HepG2 (cell line): ENCODE results near the gene MFRP. TPM values are rescaled to one million over a fixed set of nuclear protein-coding genes. Genes with fewer than 3 reads are reported as not detected.
A peak's percentile ranks its signal among the peaks of the same experiment; 100 is the strongest.

Source experiments
- ARNTL ChIP-seq: sonication (generic); formaldehyde crosslinking; IDR thresholded peaks from 2 replicates; pipeline ENCODE4 v1.4.0; 2020; ENCODE audit warnings: mild to moderate bottlenecking, missing genetic modification reagents
- CCDC6 ChIP-seq: sonication (generic); formaldehyde crosslinking; IDR thresholded peaks from 2 replicates; pipeline ENCODE4 v1.8.1; 2022; ENCODE audit warnings: mild to moderate bottlenecking, missing genetic modification reagents, moderate library complexity
- CREM ChIP-seq, 2 experiments: sonication (generic) in 1 of 2; formaldehyde crosslinking in 1 of 2; IDR thresholded peaks; 2 replicates each; pipeline versions ENCODE4 v1.4.0 to v1.6.1; 2016 to 2020; ENCODE audit warnings: antibody characterized with exemption in 1 of 2, mild to moderate bottlenecking in 1 of 2, missing genetic modification reagents in 1 of 2
- ESRRA ChIP-seq: sonication (generic); formaldehyde crosslinking; IDR thresholded peaks from 2 replicates; pipeline ENCODE4 v1.5.1; 2020; ENCODE audit warnings: mild to moderate bottlenecking, low read depth, missing genetic modification reagents
- FOSL1 ChIP-seq: sonication (generic); formaldehyde crosslinking; IDR thresholded peaks from 2 replicates; pipeline ENCODE4 v1.9.0; 2021; ENCODE audit warnings: missing genetic modification reagents, borderline replicate concordance
- HMG20B ChIP-seq: conservative IDR thresholded peaks from 2 replicates; pipeline ENCODE4 v1.6.1; 2016; ENCODE audit warnings: missing genetic modification reagents, missing compliant biosample characterization
- HNRNPL ChIP-seq: fragments of 200-400 bp; formaldehyde crosslinking; IDR thresholded peaks from 2 replicates; pipeline ENCODE4 v1.6.1; 2017; ENCODE audit warnings: mild to moderate bottlenecking, low read depth, low read length
- NONO ChIP-seq, 2 experiments: fragments of 450-650 bp in 1 of 2; sonication (generic) in 1 of 2; formaldehyde crosslinking in 1 of 2; IDR thresholded peaks in 1 of 2; conservative IDR thresholded peaks in 1 of 2; 2 replicates each; pipeline versions ENCODE4 v1.6.1 to v1.8.0; 2017 to 2022; ENCODE audit warnings: mild to moderate bottlenecking in 1 of 2, missing genetic modification reagents in 1 of 2, moderate library complexity in 1 of 2
- PHF21A ChIP-seq: sonication (generic); formaldehyde crosslinking; IDR thresholded peaks from 2 replicates; pipeline ENCODE4 v1.5.0; 2020; ENCODE audit warnings: mild to moderate bottlenecking, missing genetic modification reagents
- RBM39 ChIP-seq: fragments of 200-400 bp; formaldehyde crosslinking; IDR thresholded peaks from one replicate; pipeline ENCODE4 v1.6.1; 2018; ENCODE audit warnings: antibody characterized with exemption, mild to moderate bottlenecking, low read depth, low read length; ENCODE audit not compliant: poor library complexity, severe bottlenecking
- SMAD3 ChIP-seq: sonication (generic); formaldehyde crosslinking; IDR thresholded peaks from 2 replicates; pipeline ENCODE4 v1.4.0; 2020; ENCODE audit warnings: missing genetic modification reagents
- XBP1 ChIP-seq: sonication (generic); formaldehyde crosslinking; IDR thresholded peaks from 2 replicates; pipeline ENCODE4 v1.5.0; 2020; ENCODE audit warnings: missing genetic modification reagents
- ZNF746 ChIP-seq: sonication (generic); formaldehyde crosslinking; IDR thresholded peaks from 2 replicates; pipeline ENCODE4 v1.8.0; 2022; ENCODE audit warnings: mild to moderate bottlenecking, missing genetic modification reagents
- polyA plus RNA-seq, 8 experiments: library from polyadenylated mRNA; depleted of rRNA in 3 of 8; stranded (reverse) in 7 of 8; unstranded in 1 of 8; fragments of >200 nt; fragmentation: Illumina TruSeq in 4 of 8; extraction: Trizol in 4 of 8; gene quantifications; 2 replicates each; pipeline versions ENCODE4 v1.2.1 to v1.2.3, GENCODE V29; 2011 to 2016; ENCODE audit warnings: low read depth in 4 of 8, missing spikeins in 1 of 8, mixed read lengths in 1 of 8; ENCODE audit not compliant: insufficient read depth in 1 of 8
- total RNA-seq, 5 experiments: library from RNA; depleted of rRNA; stranded (reverse); fragments of >200 nt; fragmentation: Illumina TruSeq; extraction: Trizol; gene quantifications; 2 replicates each; pipeline ENCODE4 v1.2.3, GENCODE V29; 2016; ENCODE audit warnings: low read depth in 1 of 5
- TF ChIP-seq, protein P1 (sequence below): sonication (generic); formaldehyde crosslinking; IDR thresholded peaks from 2 replicates; pipeline ENCODE4 v1.9.0; 2022; ENCODE audit warnings: missing genetic modification reagents, mild to moderate bottlenecking, borderline replicate concordance
- TF ChIP-seq, protein P2 (sequence below): IDR thresholded peaks from 2 replicates; pipeline ENCODE4 v1.4.0; 2020; ENCODE audit warnings: mild to moderate bottlenecking, missing genetic modification reagents
- TF ChIP-seq, protein P3 (sequence below): sonication (generic); formaldehyde crosslinking; IDR thresholded peaks from 2 replicates; pipeline ENCODE4 v1.4.0; 2020; ENCODE audit warnings: missing genetic modification reagents
- TF ChIP-seq, protein P4 (sequence below): sonication (generic); formaldehyde crosslinking; IDR thresholded peaks from 2 replicates; pipeline ENCODE4 v1.4.0; 2020; ENCODE audit warnings: mild to moderate bottlenecking, missing genetic modification reagents

Gene MFRP
- total and polyA plus RNA-seq, 2 of the 13 experiments (the other 11 are each of a cell fraction or from before 2014, with no cell fraction given), result not detected

DNA sequence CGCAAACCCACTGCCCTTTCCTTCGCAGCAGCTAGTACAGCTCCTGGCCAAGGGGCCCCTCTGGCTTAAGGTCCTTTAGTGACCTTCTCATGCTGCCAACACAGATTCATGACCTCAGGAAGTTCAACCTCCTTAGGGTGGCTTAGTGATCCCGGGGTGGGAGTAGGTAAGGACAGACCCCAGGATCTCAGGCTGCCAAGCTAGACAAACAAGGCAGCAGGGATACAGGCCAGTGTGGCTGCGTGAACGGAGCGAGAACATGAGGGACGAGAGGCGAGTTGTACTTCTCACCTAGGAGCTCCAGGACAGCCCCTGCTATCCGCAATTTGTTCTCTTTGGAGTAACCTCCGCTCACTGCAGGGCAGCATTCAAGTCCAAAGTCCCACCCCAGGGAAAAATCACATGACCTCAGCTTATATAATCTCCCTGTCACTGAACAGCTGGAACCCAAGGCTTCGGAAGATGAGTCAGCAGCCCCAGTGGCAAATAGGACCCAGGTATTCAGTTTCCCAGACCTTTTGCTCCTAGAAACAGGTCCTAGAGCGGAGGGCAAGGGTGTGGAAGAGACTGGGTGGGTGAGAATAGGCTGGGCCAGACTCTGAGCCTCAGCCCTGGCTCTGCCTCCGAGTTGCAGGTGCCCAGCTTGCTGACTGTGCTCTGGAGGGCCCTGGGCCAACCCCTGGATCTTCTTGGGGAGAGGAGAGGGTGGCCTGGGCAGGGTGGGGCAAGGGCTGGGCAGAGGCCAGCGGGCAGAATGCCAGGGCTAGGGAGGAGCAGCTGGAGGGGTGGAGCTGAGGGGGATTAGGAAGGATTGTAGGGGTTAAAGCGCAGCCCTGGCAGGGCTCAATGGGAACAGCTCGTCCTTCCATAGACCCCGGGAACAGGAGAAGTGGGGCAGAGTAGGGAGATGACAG, 21.9 kb upstream of the MFRP start (continued):
- TF ChIP-seq, protein P1, sequence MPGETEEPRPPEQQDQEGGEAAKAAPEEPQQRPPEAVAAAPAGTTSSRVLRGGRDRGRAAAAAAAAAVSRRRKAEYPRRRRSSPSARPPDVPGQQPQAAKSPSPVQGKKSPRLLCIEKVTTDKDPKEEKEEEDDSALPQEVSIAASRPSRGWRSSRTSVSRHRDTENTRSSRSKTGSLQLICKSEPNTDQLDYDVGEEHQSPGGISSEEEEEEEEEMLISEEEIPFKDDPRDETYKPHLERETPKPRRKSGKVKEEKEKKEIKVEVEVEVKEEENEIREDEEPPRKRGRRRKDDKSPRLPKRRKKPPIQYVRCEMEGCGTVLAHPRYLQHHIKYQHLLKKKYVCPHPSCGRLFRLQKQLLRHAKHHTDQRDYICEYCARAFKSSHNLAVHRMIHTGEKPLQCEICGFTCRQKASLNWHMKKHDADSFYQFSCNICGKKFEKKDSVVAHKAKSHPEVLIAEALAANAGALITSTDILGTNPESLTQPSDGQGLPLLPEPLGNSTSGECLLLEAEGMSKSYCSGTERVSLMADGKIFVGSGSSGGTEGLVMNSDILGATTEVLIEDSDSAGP (CRISPR knock-in tag), result peak; percentile 78; the same call in 1 of the 2 replicates
- peak; percentile 90 for TF ChIP-seq FOSL1
- peak; percentile 71; the same call in 1 of the 2 replicates for TF ChIP-seq CCDC6 (CRISPR knock-in tag)
- TF ChIP-seq, protein P2, sequence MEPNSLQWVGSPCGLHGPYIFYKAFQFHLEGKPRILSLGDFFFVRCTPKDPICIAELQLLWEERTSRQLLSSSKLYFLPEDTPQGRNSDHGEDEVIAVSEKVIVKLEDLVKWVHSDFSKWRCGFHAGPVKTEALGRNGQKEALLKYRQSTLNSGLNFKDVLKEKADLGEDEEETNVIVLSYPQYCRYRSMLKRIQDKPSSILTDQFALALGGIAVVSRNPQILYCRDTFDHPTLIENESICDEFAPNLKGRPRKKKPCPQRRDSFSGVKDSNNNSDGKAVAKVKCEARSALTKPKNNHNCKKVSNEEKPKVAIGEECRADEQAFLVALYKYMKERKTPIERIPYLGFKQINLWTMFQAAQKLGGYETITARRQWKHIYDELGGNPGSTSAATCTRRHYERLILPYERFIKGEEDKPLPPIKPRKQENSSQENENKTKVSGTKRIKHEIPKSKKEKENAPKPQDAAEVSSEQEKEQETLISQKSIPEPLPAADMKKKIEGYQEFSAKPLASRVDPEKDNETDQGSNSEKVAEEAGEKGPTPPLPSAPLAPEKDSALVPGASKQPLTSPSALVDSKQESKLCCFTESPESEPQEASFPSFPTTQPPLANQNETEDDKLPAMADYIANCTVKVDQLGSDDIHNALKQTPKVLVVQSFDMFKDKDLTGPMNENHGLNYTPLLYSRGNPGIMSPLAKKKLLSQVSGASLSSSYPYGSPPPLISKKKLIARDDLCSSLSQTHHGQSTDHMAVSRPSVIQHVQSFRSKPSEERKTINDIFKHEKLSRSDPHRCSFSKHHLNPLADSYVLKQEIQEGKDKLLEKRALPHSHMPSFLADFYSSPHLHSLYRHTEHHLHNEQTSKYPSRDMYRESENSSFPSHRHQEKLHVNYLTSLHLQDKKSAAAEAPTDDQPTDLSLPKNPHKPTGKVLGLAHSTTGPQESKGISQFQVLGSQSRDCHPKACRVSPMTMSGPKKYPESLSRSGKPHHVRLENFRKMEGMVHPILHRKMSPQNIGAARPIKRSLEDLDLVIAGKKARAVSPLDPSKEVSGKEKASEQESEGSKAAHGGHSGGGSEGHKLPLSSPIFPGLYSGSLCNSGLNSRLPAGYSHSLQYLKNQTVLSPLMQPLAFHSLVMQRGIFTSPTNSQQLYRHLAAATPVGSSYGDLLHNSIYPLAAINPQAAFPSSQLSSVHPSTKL (CRISPR knock-in tag), result peak; percentile 91
- no peak for TF ChIP-seq HMG20B (CRISPR knock-in tag)
- TF ChIP-seq ZNF746, result peak; percentile 41; the same call in 1 of the 2 replicates
- peak; percentile 70 for TF ChIP-seq CREM (IDR thresholded peaks at IDR 0.05)
- no peak for TF ChIP-seq CREM (CRISPR knock-in tag; IDR thresholded peaks at IDR 0.05)
- TF ChIP-seq ARNTL (CRISPR knock-in tag), result peak; percentile 67; the same call in 1 of the 2 replicates
- peak; percentile 94 for TF ChIP-seq ESRRA (CRISPR knock-in tag)
- peak; percentile 31 for TF ChIP-seq RBM39
- TF ChIP-seq PHF21A (CRISPR knock-in tag), result peak; percentile 97
- TF ChIP-seq, protein P3, sequence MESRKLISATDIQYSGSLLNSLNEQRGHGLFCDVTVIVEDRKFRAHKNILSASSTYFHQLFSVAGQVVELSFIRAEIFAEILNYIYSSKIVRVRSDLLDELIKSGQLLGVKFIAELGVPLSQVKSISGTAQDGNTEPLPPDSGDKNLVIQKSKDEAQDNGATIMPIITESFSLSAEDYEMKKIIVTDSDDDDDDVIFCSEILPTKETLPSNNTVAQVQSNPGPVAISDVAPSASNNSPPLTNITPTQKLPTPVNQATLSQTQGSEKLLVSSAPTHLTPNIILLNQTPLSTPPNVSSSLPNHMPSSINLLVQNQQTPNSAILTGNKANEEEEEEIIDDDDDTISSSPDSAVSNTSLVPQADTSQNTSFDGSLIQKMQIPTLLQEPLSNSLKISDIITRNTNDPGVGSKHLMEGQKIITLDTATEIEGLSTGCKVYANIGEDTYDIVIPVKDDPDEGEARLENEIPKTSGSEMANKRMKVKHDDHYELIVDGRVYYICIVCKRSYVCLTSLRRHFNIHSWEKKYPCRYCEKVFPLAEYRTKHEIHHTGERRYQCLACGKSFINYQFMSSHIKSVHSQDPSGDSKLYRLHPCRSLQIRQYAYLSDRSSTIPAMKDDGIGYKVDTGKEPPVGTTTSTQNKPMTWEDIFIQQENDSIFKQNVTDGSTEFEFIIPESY (CRISPR knock-in tag), result 0 out of 2 replicates have a peak, but pooled peaks have one; percentile 6
- peak; percentile 70; the same call in 1 of the 2 replicates for TF ChIP-seq SMAD3 (CRISPR knock-in tag)
- TF ChIP-seq, protein P4, sequence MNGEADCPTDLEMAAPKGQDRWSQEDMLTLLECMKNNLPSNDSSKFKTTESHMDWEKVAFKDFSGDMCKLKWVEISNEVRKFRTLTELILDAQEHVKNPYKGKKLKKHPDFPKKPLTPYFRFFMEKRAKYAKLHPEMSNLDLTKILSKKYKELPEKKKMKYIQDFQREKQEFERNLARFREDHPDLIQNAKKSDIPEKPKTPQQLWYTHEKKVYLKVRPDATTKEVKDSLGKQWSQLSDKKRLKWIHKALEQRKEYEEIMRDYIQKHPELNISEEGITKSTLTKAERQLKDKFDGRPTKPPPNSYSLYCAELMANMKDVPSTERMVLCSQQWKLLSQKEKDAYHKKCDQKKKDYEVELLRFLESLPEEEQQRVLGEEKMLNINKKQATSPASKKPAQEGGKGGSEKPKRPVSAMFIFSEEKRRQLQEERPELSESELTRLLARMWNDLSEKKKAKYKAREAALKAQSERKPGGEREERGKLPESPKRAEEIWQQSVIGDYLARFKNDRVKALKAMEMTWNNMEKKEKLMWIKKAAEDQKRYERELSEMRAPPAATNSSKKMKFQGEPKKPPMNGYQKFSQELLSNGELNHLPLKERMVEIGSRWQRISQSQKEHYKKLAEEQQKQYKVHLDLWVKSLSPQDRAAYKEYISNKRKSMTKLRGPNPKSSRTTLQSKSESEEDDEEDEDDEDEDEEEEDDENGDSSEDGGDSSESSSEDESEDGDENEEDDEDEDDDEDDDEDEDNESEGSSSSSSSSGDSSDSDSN (CRISPR knock-in tag), result peak; percentile 28; the same call in 1 of the 2 replicates
- TF ChIP-seq NONO (IDR thresholded peaks at IDR 0.05), result no peak
- peak; percentile 74; the same call in 1 of the 2 replicates for TF ChIP-seq NONO (CRISPR knock-in tag; conservative IDR thresholded peaks at IDR 0.05)
- 0 out of 2 replicates have a peak, but pooled peaks have one; percentile 24 for TF ChIP-seq XBP1 (CRISPR knock-in tag)
- peak; percentile 99 for TF ChIP-seq HNRNPL
